ENCODE results near the gene ANKRD34A. TPM values are rescaled to one million over a fixed set of nuclear protein-coding genes. Genes with fewer than 3 reads are reported as not detected.

Gene ANKRD34A
- total and polyA plus RNA-seq, 2 of the 13 experiments (the other 11 are each of a cell fraction or from before 2014, with no cell fraction given): 0.05 to 0.07 TPM

DNA sequence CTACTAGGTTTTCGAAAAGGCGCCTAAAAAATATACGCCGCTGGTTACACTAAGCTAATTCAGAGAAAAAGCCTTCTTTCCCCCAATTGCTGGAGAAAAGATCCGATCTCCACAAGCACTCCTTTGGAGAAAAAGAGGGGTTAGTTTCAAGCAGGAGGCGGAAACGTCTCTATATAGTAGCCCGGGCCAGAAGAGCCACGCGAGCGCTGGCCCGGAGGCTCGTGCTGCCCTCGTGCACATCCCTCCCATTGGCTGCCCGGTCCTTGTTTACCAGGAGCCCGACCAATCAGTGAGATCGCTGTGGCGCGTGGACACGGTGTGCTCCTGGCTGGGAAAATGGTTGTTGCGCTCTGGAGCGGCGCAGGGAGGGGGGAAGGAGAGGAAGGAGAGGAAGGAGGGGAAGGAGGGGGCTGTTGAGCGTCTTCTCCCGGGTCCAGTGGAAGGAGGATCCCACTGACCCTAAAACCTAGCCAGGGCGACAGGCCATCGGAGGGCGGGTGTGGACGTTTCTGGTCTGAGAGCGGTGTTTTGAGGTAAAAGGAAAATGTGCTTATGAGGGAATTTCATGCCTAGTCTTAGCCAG, 32.1 kb upstream of the ANKRD34A start, which contains the start of gene TXNIP (continued):
- TF ChIP-seq, protein P1, sequence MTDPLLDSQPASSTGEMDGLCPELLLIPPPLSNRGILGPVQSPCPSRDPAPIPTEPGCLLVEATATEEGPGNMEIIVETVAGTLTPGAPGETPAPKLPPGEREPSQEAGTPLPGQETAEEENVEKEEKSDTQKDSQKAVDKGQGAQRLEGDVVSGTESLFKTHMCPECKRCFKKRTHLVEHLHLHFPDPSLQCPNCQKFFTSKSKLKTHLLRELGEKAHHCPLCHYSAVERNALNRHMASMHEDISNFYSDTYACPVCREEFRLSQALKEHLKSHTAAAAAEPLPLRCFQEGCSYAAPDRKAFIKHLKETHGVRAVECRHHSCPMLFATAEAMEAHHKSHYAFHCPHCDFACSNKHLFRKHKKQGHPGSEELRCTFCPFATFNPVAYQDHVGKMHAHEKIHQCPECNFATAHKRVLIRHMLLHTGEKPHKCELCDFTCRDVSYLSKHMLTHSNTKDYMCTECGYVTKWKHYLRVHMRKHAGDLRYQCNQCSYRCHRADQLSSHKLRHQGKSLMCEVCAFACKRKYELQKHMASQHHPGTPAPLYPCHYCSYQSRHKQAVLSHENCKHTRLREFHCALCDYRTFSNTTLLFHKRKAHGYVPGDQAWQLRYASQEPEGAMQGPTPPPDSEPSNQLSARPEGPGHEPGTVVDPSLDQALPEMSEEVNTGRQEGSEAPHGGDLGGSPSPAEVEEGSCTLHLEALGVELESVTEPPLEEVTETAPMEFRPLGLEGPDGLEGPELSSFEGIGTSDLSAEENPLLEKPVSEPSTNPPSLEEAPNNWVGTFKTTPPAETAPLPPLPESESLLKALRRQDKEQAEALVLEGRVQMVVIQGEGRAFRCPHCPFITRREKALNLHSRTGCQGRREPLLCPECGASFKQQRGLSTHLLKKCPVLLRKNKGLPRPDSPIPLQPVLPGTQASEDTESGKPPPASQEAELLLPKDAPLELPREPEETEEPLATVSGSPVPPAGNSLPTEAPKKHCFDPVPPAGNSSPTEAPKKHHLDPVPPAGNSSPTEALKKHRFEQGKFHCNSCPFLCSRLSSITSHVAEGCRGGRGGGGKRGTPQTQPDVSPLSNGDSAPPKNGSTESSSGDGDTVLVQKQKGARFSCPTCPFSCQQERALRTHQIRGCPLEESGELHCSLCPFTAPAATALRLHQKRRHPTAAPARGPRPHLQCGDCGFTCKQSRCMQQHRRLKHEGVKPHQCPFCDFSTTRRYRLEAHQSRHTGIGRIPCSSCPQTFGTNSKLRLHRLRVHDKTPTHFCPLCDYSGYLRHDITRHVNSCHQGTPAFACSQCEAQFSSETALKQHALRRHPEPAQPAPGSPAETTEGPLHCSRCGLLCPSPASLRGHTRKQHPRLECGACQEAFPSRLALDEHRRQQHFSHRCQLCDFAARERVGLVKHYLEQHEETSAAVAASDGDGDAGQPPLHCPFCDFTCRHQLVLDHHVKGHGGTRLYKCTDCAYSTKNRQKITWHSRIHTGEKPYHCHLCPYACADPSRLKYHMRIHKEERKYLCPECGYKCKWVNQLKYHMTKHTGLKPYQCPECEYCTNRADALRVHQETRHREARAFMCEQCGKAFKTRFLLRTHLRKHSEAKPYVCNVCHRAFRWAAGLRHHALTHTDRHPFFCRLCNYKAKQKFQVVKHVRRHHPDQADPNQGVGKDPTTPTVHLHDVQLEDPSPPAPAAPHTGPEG (CRISPR knock-in tag; IDR thresholded peaks at IDR 0.05): no peak
- TF ChIP-seq HHEX (CRISPR knock-in tag; IDR thresholded peaks at IDR 0.05) (peak; percentile 26; the same call in 1 of the 2 replicates), SUZ12 (IDR thresholded peaks at IDR 0.05; ENCODE audit: low read depth, low read length) (no peak), ZSCAN9 (CRISPR knock-in tag; IDR thresholded peaks at IDR 0.05; ENCODE audit: borderline replicate concordance) (peak; percentile 92), RBM39 (IDR thresholded peaks at IDR 0.05; ENCODE audit: low read depth, low read length, poor library complexity, severe bottlenecking) (peak; percentile 63), ZNF556 (CRISPR knock-in tag; IDR thresholded peaks at IDR 0.05; ENCODE audit: borderline replicate concordance) (0 out of 2 replicates have a peak, but pooled peaks have one; percentile 50), BRD4 (CRISPR knock-in tag; IDR thresholded peaks at IDR 0.05) (no peak; the same call in 1 of the 2 replicates), ZNF501 (CRISPR knock-in tag; IDR thresholded peaks at IDR 0.05) (peak; percentile 89), ZBTB21 (CRISPR knock-in tag; IDR thresholded peaks at IDR 0.05) (no peak), YY1 (IDR thresholded peaks at IDR 0.05; ENCODE audit: insufficient read depth, insufficient replicate concordance, low read depth, low read length) (peak; percentile 89), ZNF180 (CRISPR knock-in tag; IDR thresholded peaks at IDR 0.05; ENCODE audit: borderline replicate concordance, low read depth) (no peak), ZFP36L1 (CRISPR knock-in tag; IDR thresholded peaks at IDR 0.05) (peak; percentile 96), ZNF354B (CRISPR knock-in tag; IDR thresholded peaks at IDR 0.05) (0 out of 2 replicates have a peak, but pooled peaks have one; percentile 68), ISL2 (CRISPR knock-in tag; IDR thresholded peaks at IDR 0.05) (peak; percentile 79), CHD2 (IDR thresholded peaks at IDR 0.05; ENCODE audit: low read depth, low read length) (peak; percentile 70)
- TF ChIP-seq, protein P2, sequence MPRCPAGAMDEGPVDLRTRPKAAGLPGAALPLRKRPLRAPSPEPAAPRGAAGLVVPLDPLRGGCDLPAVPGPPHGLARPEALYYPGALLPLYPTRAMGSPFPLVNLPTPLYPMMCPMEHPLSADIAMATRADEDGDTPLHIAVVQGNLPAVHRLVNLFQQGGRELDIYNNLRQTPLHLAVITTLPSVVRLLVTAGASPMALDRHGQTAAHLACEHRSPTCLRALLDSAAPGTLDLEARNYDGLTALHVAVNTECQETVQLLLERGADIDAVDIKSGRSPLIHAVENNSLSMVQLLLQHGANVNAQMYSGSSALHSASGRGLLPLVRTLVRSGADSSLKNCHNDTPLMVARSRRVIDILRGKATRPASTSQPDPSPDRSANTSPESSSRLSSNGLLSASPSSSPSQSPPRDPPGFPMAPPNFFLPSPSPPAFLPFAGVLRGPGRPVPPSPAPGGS (CRISPR knock-in tag; IDR thresholded peaks at IDR 0.05): peak; percentile 41; the same call in 1 of the 2 replicates
- TF ChIP-seq, protein P3, sequence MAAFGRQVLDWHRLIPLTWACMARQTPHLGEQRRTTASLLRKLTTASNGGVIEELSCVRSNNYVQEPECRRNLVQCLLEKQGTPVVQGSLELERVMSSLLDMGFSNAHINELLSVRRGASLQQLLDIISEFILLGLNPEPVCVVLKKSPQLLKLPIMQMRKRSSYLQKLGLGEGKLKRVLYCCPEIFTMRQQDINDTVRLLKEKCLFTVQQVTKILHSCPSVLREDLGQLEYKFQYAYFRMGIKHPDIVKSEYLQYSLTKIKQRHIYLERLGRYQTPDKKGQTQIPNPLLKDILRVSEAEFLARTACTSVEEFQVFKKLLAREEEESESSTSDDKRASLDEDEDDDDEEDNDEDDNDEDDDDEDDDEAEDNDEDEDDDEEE (CRISPR knock-in tag; IDR thresholded peaks at IDR 0.05): peak; percentile 90; the same call in 1 of the 2 replicates
- TF ChIP-seq, protein P4, sequence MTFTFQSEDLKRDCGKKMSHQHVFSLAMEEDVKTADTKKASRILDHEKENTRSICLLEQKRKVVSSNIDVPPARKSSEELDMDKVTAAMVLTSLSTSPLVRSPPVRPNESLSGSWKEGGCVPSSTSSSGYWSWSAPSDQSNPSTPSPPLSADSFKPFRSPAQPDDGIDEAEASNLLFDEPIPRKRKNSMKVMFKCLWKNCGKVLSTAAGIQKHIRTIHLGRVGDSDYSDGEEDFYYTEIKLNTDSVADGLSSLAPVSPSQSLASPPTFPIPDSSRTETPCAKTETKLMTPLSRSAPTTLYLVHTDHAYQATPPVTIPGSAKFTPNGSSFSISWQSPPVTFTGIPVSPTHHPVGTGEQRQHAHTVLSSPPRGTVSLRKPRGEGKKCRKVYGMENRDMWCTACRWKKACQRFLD (CRISPR knock-in tag; IDR thresholded peaks at IDR 0.05; ENCODE audit: borderline replicate concordance): no peak
- TF ChIP-seq, protein P5, sequence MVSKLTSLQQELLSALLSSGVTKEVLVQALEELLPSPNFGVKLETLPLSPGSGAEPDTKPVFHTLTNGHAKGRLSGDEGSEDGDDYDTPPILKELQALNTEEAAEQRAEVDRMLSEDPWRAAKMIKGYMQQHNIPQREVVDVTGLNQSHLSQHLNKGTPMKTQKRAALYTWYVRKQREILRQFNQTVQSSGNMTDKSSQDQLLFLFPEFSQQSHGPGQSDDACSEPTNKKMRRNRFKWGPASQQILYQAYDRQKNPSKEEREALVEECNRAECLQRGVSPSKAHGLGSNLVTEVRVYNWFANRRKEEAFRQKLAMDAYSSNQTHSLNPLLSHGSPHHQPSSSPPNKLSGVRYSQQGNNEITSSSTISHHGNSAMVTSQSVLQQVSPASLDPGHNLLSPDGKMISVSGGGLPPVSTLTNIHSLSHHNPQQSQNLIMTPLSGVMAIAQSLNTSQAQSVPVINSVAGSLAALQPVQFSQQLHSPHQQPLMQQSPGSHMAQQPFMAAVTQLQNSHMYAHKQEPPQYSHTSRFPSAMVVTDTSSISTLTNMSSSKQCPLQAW (CRISPR knock-in tag; IDR thresholded peaks at IDR 0.05): peak; percentile 95
